ENCODE results near the gene S100A3. TPM values are rescaled to one million over a fixed set of nuclear protein-coding genes. Genes with fewer than 3 reads are reported as not detected.

The S100A3 gene
- total RNA-seq, 1 donor from 2014 or later: not detected

- DNase-seq (ENCODE audit: low spot score): peak; percentile 79
Measured at GRCh38 chr1:153510984-153511410, 38.1 kb downstream of the S100A3 start.

- no peak for DNase-seq (ENCODE audit: low spot score)
Measured at GRCh38 chr1:153509729-153510354, 39.2 kb downstream of the S100A3 start.

- DNase-seq (ENCODE audit: low spot score): no peak
Measured at GRCh38 chr1:153509036-153509435, 40.0 kb downstream of the S100A3 start.

GRCh38 chr1:153507926-153508583, 41.0 kb downstream of the S100A3 start:
- no peak for DNase-seq (ENCODE audit: low spot score)

GRCh38 chr1:153506831-153507413, 42.1 kb downstream of the S100A3 start:
- DNase-seq (ENCODE audit: low spot score): peak; percentile 97

GRCh38 chr1:153506386-153506785, 42.7 kb downstream of the S100A3 start:
- no peak for DNase-seq (ENCODE audit: low spot score)

GRCh38 chr1:153505576-153505975, 43.5 kb downstream of the S100A3 start:
- DNase-seq (ENCODE audit: low spot score): no peak

- DNase-seq (ENCODE audit: low spot score): no peak
Measured at GRCh38 chr1:153503766-153504165, 45.3 kb downstream of the S100A3 start.

- DNase-seq (ENCODE audit: low spot score): no peak
Measured at GRCh38 chr1:153498746-153499145, 50.3 kb downstream of the S100A3 start.

Other genes starting within 250 kb of the S100A3 start
- gene PGLYRP3, start 236.3 kb downstream of the S100A3 start, total RNA-seq (ENCODE audit: insufficient read depth, low replicate concordance): not detected
- gene PGLYRP4, start 200.4 kb downstream of the S100A3 start, total RNA-seq (ENCODE audit: insufficient read depth, low replicate concordance): 0.48 TPM
- gene S100A9, start 191.4 kb downstream of the S100A3 start, total RNA-seq (ENCODE audit: insufficient read depth, low replicate concordance): 224 TPM
- gene S100A12, start 173.6 kb downstream of the S100A3 start, total RNA-seq (ENCODE audit: insufficient read depth, low replicate concordance): not detected
- 16.6 TPM for gene S100A8, start 158.2 kb downstream of the S100A3 start, total RNA-seq (ENCODE audit: insufficient read depth, low replicate concordance)
- gene S100A7A, start 132.7 kb downstream of the S100A3 start, total RNA-seq (ENCODE audit: insufficient read depth, low replicate concordance): 2.9 TPM
- not detected for gene S100A7, start 88.6 kb downstream of the S100A3 start, total RNA-seq (ENCODE audit: insufficient read depth, low replicate concordance)
- 216 TPM for gene S100A6, start 13.3 kb downstream of the S100A3 start, total RNA-seq (ENCODE audit: insufficient read depth, low replicate concordance)
- not detected for gene S100A5, start 8.3 kb downstream of the S100A3 start, total RNA-seq (ENCODE audit: insufficient read depth, low replicate concordance)
- 122 TPM for gene S100A4, start 3.5 kb downstream of the S100A3 start, total RNA-seq (ENCODE audit: insufficient read depth, low replicate concordance)
- gene S100A2, start 16.6 kb upstream of the S100A3 start, total RNA-seq (ENCODE audit: insufficient read depth, low replicate concordance): 20.7 TPM
- gene S100A16, start 63.9 kb upstream of the S100A3 start, total RNA-seq (ENCODE audit: insufficient read depth, low replicate concordance): 40.0 TPM
- 29.6 TPM for gene S100A14, start 67.1 kb upstream of the S100A3 start, total RNA-seq (ENCODE audit: insufficient read depth, low replicate concordance)
- gene S100A13, start 78.2 kb upstream of the S100A3 start, total RNA-seq (ENCODE audit: insufficient read depth, low replicate concordance): 26.5 TPM
- gene S100A1, start 79.2 kb upstream of the S100A3 start, total RNA-seq (ENCODE audit: insufficient read depth, low replicate concordance): 0.24 TPM
- gene CHTOP, start 84.8 kb upstream of the S100A3 start, total RNA-seq (ENCODE audit: insufficient read depth, low replicate concordance): 30.6 TPM
- 36.6 TPM for gene SNAPIN, start 109.4 kb upstream of the S100A3 start, total RNA-seq (ENCODE audit: insufficient read depth, low replicate concordance)
- 72.2 TPM for gene ILF2, start 121.7 kb upstream of the S100A3 start, total RNA-seq (ENCODE audit: insufficient read depth, low replicate concordance)
- gene NPR1, start 129.4 kb upstream of the S100A3 start, total RNA-seq (ENCODE audit: insufficient read depth, low replicate concordance): 3.1 TPM
- 31.8 TPM for gene INTS3, start 178.8 kb upstream of the S100A3 start, total RNA-seq (ENCODE audit: insufficient read depth, low replicate concordance)
- gene SLC27A3, start 226.1 kb upstream of the S100A3 start, total RNA-seq (ENCODE audit: insufficient read depth, low replicate concordance): 22.9 TPM